ENCODE data around the gene CLCN3. TPM values are rescaled to one million over a fixed set of nuclear protein-coding genes. Genes with fewer than 3 reads are reported as not detected.

Gene CLCN3
- total RNA-seq, 3 donors from 2014 or later (not counting 1 experiment from before 2014, with no cell fraction given): 20.7 to 26.0 (median 21.0) TPM

- Mint-ChIP-seq H3K9me3 (no peaks in the 10 kb centered on the region), H3K4me3 (no peak overlapping the region), H3K36me3 (no peaks in the 10 kb centered on the region), H3K4me1 (peaks cover 27 to 34% of the 10 kb centered on the region in 2 donors), H3K27me3 (ENCODE audit: low read depth in 2 of 2) (no peaks in the 10 kb centered on the region), H3K27ac (peak overlapping the region in 1 of 2 donors; percentile 70)
- H3K27ac ChIP-seq (ENCODE audit: low read length): no peak overlapping the region
- ATAC-seq (no peak), DNase-seq (no peak)
- H3K4me1 ChIP-seq (ENCODE audit: control insufficient read depth, insufficient read depth, low read length): peaks cover 4% of the 10 kb centered on the region
- TF ChIP-seq CTCF (IDR thresholded peaks at IDR 0.05): no peak
- intact Hi-C loops (cut with micrococcal nuclease): no loop called here
- H3K4me3 ChIP-seq (ENCODE audit: low read length): no peak overlapping the region
- 35% methylated on average over 4 of the region's 4 CpGs for WGBS (ENCODE audit: insufficient coverage)
- no peaks in the 10 kb centered on the region for H3K36me3 ChIP-seq (ENCODE audit: control insufficient read depth, insufficient read depth, low read length)
- H3K27me3 ChIP-seq (ENCODE audit: control insufficient read depth, insufficient read depth, low read length): no peaks in the 10 kb centered on the region
- no peaks in the 10 kb centered on the region for H3K9me3 ChIP-seq (ENCODE audit: control insufficient read depth, insufficient read depth, low read length)
Measured at GRCh38 chr4:169664615-169665014, 44.2 kb downstream of the CLCN3 start.

DNA sequence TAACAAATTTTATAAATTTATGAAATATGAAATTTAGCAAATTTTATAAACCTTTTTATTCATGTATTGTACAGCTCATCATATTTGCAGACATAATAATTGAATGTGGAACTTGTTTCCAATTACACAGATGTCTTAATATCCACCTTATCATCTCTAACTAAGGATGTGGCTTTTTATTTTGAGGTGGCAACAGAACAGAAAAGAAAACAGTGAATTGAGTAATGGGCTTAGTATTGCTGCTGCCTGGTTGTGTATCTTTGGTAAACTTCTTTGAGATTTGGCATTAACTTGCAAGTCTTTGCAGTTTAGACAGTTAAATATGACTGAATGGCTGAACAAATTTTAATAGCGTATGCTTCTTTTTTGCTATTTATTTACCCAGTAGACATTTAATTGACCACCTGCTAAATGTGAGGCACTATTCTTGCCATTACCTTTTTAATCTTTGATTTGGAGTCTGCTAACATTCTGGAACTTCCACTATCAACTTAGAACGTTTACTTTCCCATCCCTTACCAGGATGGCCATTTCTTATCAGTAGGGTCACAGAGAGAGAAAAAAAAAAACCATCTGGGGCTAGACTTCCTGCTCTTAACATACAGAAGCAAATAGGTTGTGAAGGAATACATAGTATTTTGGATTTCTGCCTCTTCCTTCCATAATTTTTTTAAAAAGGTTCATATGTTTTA is 44.8 kb downstream of the CLCN3 start:
- 75% methylated on average over 1 of the region's 2 CpGs for WGBS (ENCODE audit: insufficient coverage)
- no peak overlapping the region for H3K4me3 Mint-ChIP-seq
- Histone ChIP-seq H3K36me3 (ENCODE audit: control insufficient read depth, insufficient read depth, low read length) (no peaks in the 10 kb centered on the region), H3K4me3 (ENCODE audit: low read length) (no peak overlapping the region), H3K9me3 (ENCODE audit: control insufficient read depth, insufficient read depth, low read length) (no peaks in the 10 kb centered on the region), H3K4me1 (ENCODE audit: control insufficient read depth, insufficient read depth, low read length) (peaks cover 4% of the 10 kb centered on the region), H3K27me3 (ENCODE audit: control insufficient read depth, insufficient read depth, low read length) (no peaks in the 10 kb centered on the region), H3K27ac (ENCODE audit: low read length) (no peak overlapping the region)
- peak in 1 of 3 donors; percentile 40 for ATAC-seq
- no peaks in the 10 kb centered on the region for H3K9me3 Mint-ChIP-seq
- no peak for TF ChIP-seq CTCF (IDR thresholded peaks at IDR 0.05)
- peak overlapping the region; percentile 37 to 70 for H3K27ac Mint-ChIP-seq
- peaks cover 27 to 34% of the 10 kb centered on the region in 2 donors for H3K4me1 Mint-ChIP-seq
- no peaks in the 10 kb centered on the region for H3K27me3 Mint-ChIP-seq (ENCODE audit: low read depth in 2 of 2)
- DNase-seq: no peak
- intact Hi-C loops (cut with micrococcal nuclease): no loop called here
- no peaks in the 10 kb centered on the region for H3K36me3 Mint-ChIP-seq

DNA sequence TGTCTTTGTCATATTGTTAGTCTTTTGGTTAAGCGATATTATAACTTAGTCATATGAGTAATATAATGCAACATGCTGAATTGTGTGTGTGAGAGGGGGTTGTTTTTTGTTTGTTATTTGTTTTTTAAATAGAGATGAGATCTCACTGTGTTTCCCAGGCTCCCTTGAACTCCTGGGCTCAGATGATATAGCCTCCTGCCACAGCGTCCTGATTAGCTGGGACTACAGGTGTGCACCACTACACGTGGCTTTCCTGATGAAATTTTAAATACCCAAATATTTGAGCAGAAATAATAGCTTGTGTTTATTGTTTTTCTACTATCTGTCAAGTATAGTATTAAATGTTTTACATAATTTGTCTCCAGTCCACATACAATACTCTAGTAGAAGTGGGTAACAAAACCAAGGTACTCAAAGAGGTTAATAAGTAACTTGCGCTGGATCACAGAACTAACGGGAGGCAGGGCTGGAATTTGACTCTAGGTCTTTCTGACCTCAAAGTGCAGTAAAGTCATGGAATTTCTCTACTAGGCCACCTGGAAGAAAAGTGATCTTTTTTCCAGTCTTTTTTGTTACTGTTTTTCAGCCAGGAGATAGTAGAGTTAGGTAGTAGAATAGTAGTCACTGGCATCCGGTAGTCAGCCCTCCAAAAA is 47.8 kb downstream of the CLCN3 start:
- no peak for TF ChIP-seq CTCF (IDR thresholded peaks at IDR 0.05)
- no peaks in the 10 kb centered on the region for H3K27me3 ChIP-seq (ENCODE audit: control insufficient read depth, insufficient read depth, low read length)
- ATAC-seq: no peak
- intact Hi-C loops (cut with micrococcal nuclease): no loop called here
- no peak for DNase-seq
- H3K9me3 ChIP-seq (ENCODE audit: control insufficient read depth, insufficient read depth, low read length): no peaks in the 10 kb centered on the region
- H3K36me3 ChIP-seq (ENCODE audit: control insufficient read depth, insufficient read depth, low read length): peaks cover 3% of the 10 kb centered on the region
- H3K27me3 Mint-ChIP-seq (ENCODE audit: low read depth in 2 of 2): no peaks in the 10 kb centered on the region
- no peak overlapping the region for H3K27ac Mint-ChIP-seq
- H3K4me1 Mint-ChIP-seq: peaks cover 22 to 37% of the 10 kb centered on the region in 2 donors
- H3K9me3 Mint-ChIP-seq: no peaks in the 10 kb centered on the region
- no peaks in the 10 kb centered on the region for H3K36me3 Mint-ChIP-seq
- no peak overlapping the region for H3K4me3 ChIP-seq (ENCODE audit: low read length)
- no peak overlapping the region for H3K4me3 Mint-ChIP-seq
- H3K4me1 ChIP-seq (ENCODE audit: control insufficient read depth, insufficient read depth, low read length): no peaks in the 10 kb centered on the region
- WGBS (ENCODE audit: insufficient coverage): 100% methylated on average over 4 of the region's 6 CpGs
- H3K27ac ChIP-seq (ENCODE audit: low read length): no peak overlapping the region
